Right lobe of liver (tissue), 6 donors: Measurements from ENCODE around the gene PTPRN2. TPM values are rescaled to one million over a fixed set of nuclear protein-coding genes. Genes with fewer than 3 reads are reported as not detected.

Experiments used
- ATAC-seq, 4 donors: fragments of 200-7000 bp; cut with Tn5 transposase; one replicate each; pipeline ENCODE4 v1.9.1; 2020; ENCODE audit warnings: mild to moderate bottlenecking in 4 of 4, moderate library complexity in 4 of 4
- DNase-seq, 3 donors: peaks; one replicate each; pipeline ENCODE4 v3.0.0-alpha.2; 2020
- H3K27ac ChIP-seq, 3 donors: fragments of 200-600 bp; one replicate each; pipeline ENCODE4 v1.8.0; 2022
- H3K27me3 ChIP-seq, 2 donors: fragments of 200-600 bp; one replicate each; pipeline ENCODE4 v1.8.0; 2022
- H3K36me3 ChIP-seq, 4 donors: fragments of 200-600 bp; sonication (generic) in 1 of 4; one replicate each; pipeline versions ENCODE4 v1.5.1 to v1.8.0; 2017 to 2022; ENCODE audit warnings: control low read depth in 1 of 4
- H3K4me1 ChIP-seq, 4 donors: fragments of 200-600 bp; sonication (generic) in 1 of 4; one replicate each; pipeline versions ENCODE4 v1.5.1 to v1.8.0; 2017 to 2022; ENCODE audit warnings: control low read depth in 1 of 4
- H3K4me3 ChIP-seq, 3 donors: fragments of 200-600 bp; one replicate each; pipeline ENCODE4 v1.8.0; 2022
- H3K9me3 ChIP-seq, 4 donors: fragments of 200-600 bp; sonication (generic) in 1 of 4; one replicate each; pipeline versions ENCODE4 v1.5.1 to v1.8.0; 2017 to 2022; ENCODE audit warnings: control low read depth in 1 of 4
- POLR2A ChIP-seq: fragments of 450-650 bp; IDR thresholded peaks from one replicate; pipeline ENCODE4 v1.6.1; 2017; ENCODE audit warnings: antibody characterized with exemption, mild to moderate bottlenecking
- WGBS: methylation state at CpG from one replicate; pipeline ENCODE4 v1.1.6; 2018; ENCODE audit warnings: low coverage, low lambda C conversion rate; ENCODE audit not compliant: insufficient coverage; ENCODE audit errors: missing lambda C conversion rate; 5-methylcytosine and 5-hydroxymethylcytosine counted together
- intact Hi-C, 2 donors: fragments of 100-400 bp; cut with DNase I; formaldehyde crosslinking; loops; one replicate each; pipeline versions ENCODE4 v1.11.2 to v1.14.1; 2022
- total RNA-seq, 6 experiments: library from RNA; depleted of rRNA in 2 of 6; stranded (reverse); fragments of >200 nt in 2 of 6; fragmentation: NEBNext Ultra II Directional in 3 of 6; extraction: Animal tissue kit (Norgen Biotek cat#: 25700) in 3 of 6; gene quantifications; one replicate each; pipeline versions ENCODE4 v1.1.0 to v1.2.4, GENCODE V29; 2016 to 2023
- TF ChIP-seq, protein P1 (sequence below), 4 donors: fragments of 200-600 bp in 3 of 4; fragments of 450-650 bp in 1 of 4; IDR thresholded peaks; one replicate each; pipeline versions ENCODE4 v1.5.1 to v1.8.0; 2016 to 2022; ENCODE audit warnings: antibody characterized with exemption in 4 of 4, mild to moderate bottlenecking in 2 of 4
- donor health status: DM: no; HTN: yes; CAD: no.
- donor health status: DM: no; HTN: no; CAD: no.
- donor health status: DM: no; HTN: no; CAD: no.
- donor health status: DM: no; HTN: yes; CAD: no.
- donor health status: DM: no; HTN: yes; CAD: no.

PTPRN2 gene
- total RNA-seq, 6 experiments from 2014 or later = 0.15 to 0.87 (median 0.67) TPM

DNA sequence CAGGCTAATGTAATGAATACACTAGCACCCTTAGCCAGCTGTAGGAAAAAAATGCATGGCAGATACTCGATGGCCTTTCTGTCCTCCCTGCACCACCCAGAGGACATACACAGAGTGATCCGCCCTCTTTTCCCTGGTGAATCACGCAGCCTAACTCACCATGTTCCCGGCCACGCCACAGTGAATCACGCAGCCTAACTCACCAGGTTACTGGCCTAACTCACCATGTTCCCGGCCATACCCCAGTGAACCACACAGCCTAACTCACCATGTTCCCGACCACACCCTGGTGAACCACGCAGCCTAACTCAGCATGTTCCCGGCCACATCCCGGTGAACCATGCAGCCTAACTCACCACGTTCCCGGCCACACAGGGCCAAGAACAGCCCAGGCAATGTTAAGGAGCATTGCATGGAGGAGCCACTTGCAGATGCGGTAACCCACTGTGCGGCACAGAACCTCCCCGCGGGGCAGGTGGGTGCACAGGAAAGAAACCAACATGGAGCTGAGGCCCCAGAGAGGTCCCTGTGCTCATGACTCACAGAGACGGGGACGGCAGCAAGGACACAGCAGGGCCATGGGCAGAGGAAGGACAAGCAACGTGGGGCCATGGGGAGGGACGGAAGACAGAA lies 742.3 kb downstream of the PTPRN2 start:
- ATAC-seq (no peak), DNase-seq (no peak)
- intact Hi-C loops = no loop called here
- H3K4me3 ChIP-seq = no peak overlapping the region
- no peaks in the 10 kb centered on the region for H3K4me1 ChIP-seq
- no peaks in the 10 kb centered on the region for H3K9me3 ChIP-seq
- WGBS = 72% methylated on average over 12 of the region's 21 CpGs
- H3K27me3 ChIP-seq = no peaks in the 10 kb centered on the region
- TF ChIP-seq, protein P1, sequence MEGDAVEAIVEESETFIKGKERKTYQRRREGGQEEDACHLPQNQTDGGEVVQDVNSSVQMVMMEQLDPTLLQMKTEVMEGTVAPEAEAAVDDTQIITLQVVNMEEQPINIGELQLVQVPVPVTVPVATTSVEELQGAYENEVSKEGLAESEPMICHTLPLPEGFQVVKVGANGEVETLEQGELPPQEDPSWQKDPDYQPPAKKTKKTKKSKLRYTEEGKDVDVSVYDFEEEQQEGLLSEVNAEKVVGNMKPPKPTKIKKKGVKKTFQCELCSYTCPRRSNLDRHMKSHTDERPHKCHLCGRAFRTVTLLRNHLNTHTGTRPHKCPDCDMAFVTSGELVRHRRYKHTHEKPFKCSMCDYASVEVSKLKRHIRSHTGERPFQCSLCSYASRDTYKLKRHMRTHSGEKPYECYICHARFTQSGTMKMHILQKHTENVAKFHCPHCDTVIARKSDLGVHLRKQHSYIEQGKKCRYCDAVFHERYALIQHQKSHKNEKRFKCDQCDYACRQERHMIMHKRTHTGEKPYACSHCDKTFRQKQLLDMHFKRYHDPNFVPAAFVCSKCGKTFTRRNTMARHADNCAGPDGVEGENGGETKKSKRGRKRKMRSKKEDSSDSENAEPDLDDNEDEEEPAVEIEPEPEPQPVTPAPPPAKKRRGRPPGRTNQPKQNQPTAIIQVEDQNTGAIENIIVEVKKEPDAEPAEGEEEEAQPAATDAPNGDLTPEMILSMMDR (IDR thresholded peaks at IDR 0.05) = no peak
- TF ChIP-seq POLR2A = no peak
- H3K27ac ChIP-seq = no peak overlapping the region
- no peaks in the 10 kb centered on the region for H3K36me3 ChIP-seq

DNA sequence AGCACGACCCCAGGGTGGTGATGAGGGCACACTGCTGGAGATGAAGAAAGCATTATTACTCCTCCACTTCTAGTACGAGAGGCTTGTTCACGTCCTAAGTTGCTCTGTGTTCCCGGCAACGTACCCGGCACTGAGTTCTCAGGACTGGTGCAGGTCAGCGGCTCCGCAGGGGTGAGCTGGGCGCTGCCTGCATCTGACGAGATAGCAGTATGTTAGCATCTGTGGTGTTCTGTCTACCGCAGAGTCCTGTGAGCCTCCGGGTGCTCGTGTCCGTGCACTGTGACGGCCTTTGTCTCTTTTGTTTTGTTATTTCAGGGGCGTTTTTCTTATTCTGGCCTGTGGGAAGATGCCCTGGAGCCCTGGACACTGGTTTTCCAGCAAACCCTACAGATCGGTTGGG lies 743.0 kb downstream of the PTPRN2 start:
- 79% methylated on average over 12 of the region's 17 CpGs for WGBS
- Histone ChIP-seq H3K9me3 (no peaks in the 10 kb centered on the region), H3K27me3 (no peaks in the 10 kb centered on the region), H3K4me1 (no peaks in the 10 kb centered on the region), H3K27ac (no peak overlapping the region), H3K4me3 (no peak overlapping the region), H3K36me3 (no peaks in the 10 kb centered on the region)
- intact Hi-C loops = no loop called here
- DNase-seq (no peak), ATAC-seq (no peak)
- TF ChIP-seq POLR2A = no peak
- TF ChIP-seq, protein P1 (IDR thresholded peaks at IDR 0.05) = no peak

DNA sequence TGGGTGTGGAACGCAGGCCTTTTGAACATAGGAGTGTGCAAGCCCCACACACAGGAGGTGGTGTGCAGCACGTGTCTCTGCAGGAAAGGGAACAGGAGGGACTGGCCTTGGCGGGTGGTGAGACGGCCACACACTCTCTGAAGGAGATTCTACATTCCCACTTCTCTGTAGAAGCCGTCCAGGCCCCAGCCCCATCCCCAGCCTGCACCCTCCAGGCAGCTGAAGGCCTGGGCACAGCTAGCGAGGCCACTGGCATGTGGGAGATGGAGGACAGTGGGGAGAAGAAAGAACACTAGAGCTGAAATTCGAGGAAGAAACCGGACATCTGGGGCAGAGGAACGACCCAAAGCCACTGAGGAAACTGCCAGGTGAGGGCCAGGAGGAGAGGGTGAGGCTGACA lies 743.5 kb downstream of the PTPRN2 start:
- 64% methylated on average over 4 of the region's 9 CpGs for WGBS
- Histone ChIP-seq H3K4me1 (no peaks in the 10 kb centered on the region), H3K27me3 (no peaks in the 10 kb centered on the region), H3K4me3 (no peak overlapping the region), H3K9me3 (no peaks in the 10 kb centered on the region), H3K36me3 (no peaks in the 10 kb centered on the region), H3K27ac (no peak overlapping the region)
- ATAC-seq (no peak), DNase-seq (no peak)
- intact Hi-C loops = no loop called here
- no peak for TF ChIP-seq POLR2A
- TF ChIP-seq, protein P1 (IDR thresholded peaks at IDR 0.05) = no peak

DNA sequence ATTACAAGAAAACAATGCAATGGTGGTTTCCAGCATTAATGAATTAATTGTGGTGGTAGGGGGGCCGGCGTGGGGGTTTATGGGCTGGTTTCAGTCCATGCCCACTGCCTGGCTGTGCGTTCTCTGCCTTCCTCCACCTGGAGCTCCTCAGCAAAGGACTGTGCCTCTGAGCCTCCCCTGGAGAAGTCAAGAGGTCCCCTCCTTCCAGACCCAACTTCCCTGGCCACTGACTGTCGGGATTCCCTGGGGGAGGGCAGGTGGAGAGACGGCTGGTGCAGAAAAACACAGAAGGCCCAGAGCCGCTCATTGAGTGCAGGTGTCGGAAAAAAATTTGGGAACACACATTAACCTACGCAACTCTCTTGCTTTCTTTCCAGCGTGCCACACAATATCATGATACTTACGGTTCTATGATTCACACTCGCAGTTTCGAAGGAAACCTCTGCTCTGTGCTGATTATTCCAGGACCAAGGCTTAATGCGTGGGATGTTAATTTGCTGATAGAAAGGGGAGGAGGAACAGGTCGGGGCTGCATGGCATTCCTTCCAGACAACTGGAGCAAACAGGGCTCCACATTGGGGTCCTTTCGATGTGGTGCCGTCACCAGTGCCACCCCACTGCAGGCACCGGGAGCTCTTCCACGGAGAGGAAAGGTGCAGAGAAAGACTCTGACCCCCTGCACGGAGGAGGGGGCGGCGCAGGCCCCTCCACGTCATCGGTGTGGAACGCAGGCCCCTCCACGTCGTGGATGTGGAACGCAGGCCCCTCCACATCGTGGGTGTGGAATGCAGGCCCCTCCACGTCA lies 744.1 kb downstream of the PTPRN2 start:
- no peak for ATAC-seq
- intact Hi-C loops = no loop called here
- TF ChIP-seq POLR2A = no peak
- TF ChIP-seq, protein P1 (IDR thresholded peaks at IDR 0.05) = no peak
- Histone ChIP-seq H3K27ac (no peak overlapping the region), H3K36me3 (no peaks in the 10 kb centered on the region), H3K4me1 (no peaks in the 10 kb centered on the region), H3K27me3 (no peaks in the 10 kb centered on the region), H3K4me3 (no peak overlapping the region), H3K9me3 (no peaks in the 10 kb centered on the region)
- 59% methylated on average over 9 of the region's 29 CpGs for WGBS
- DNase-seq = no peak
